OCI-LY3 (cell line): ENCODE results near the gene FLT1.
A peak's percentile ranks its signal among the peaks of the same experiment; 100 is the strongest.

Experiments used
- H2AFZ ChIP-seq: fragments of 200-600, 300-600 bp; shearing (Covaris generic); 2 replicates; pipeline ENCODE4 v1.6.0; 2014; ENCODE audit warnings: antibody characterized with exemption, low read depth, low read length
- H3K27ac ChIP-seq: fragments of 200-600, 300-600 bp; sonication (generic); 2 replicates; pipeline ENCODE4 v1.5.1; 2014; ENCODE audit warnings: mild to moderate bottlenecking, low read length, moderate library complexity, mixed read lengths
- H3K27me3 ChIP-seq: fragments of 200-600, 300-600 bp; sonication (generic); 2 replicates; pipeline ENCODE4 v1.6.1; 2014; ENCODE audit warnings: low read depth, low read length, mixed read lengths
- H3K36me3 ChIP-seq: fragments of 200-600, 300-600 bp; sonication (generic); replicated peaks from 2 replicates; pipeline ENCODE3; 2014; ENCODE audit warnings: low read depth, low read length, mixed read lengths
- H3K4me1 ChIP-seq: fragments of 300-600, 200-600 bp; sonication (generic); 2 replicates; pipeline ENCODE4 v1.6.1; 2014; ENCODE audit warnings: low read length, mixed read lengths
- H3K4me2 ChIP-seq: fragments of 200-600, 300-600 bp; sonication (generic); 2 replicates; pipeline ENCODE4 v1.6.1; 2014; ENCODE audit warnings: low read length, mixed read lengths
- H3K4me3 ChIP-seq: fragments of 300-600, 200-600 bp; sonication (generic); 2 replicates; pipeline ENCODE4 v1.5.1; 2014; ENCODE audit warnings: antibody characterized with exemption, mild to moderate bottlenecking, low read length, moderate library complexity
- H3K79me2 ChIP-seq: fragments of 300-600, 200-600 bp; shearing (Covaris generic); 2 replicates; pipeline ENCODE4 v1.6.1; 2014; ENCODE audit warnings: mild to moderate bottlenecking, low read length, mixed read lengths
- H3K9ac ChIP-seq: fragments of 300-600, 200-600 bp; shearing (Covaris generic); 2 replicates; pipeline ENCODE4 v1.6.0; 2014; ENCODE audit warnings: mild to moderate bottlenecking, low read length, moderate library complexity
- H3K9me3 ChIP-seq: fragments of 200-600, 300-600 bp; shearing (Covaris generic); 2 replicates; pipeline ENCODE4 v1.6.1; 2014; ENCODE audit warnings: low read length, mixed read lengths; ENCODE audit not compliant: insufficient read depth
- H4K20me1 ChIP-seq: fragments of 200-600, 300-600 bp; sonication (generic); 2 replicates; pipeline ENCODE4 v1.6.1; 2016; ENCODE audit warnings: low read length, mixed read lengths; ENCODE audit not compliant: insufficient read depth
- EZH2phosphoT487 ChIP-seq: fragments of 200-600 bp; shearing (Covaris generic); IDR thresholded peaks from 2 replicates; pipeline ENCODE4 v1.6.1; 2018; ENCODE audit warnings: antibody characterized with exemption, mixed run types, low read depth
- TF ChIP-seq, protein P1 (sequence below): fragments of 200-600, 300-600 bp; sonication (generic); IDR thresholded peaks from 2 replicates; pipeline ENCODE4 v1.5.1; 2014; ENCODE audit warnings: antibody characterized with exemption, low read length, low read depth

The FLT1 gene

DNA sequence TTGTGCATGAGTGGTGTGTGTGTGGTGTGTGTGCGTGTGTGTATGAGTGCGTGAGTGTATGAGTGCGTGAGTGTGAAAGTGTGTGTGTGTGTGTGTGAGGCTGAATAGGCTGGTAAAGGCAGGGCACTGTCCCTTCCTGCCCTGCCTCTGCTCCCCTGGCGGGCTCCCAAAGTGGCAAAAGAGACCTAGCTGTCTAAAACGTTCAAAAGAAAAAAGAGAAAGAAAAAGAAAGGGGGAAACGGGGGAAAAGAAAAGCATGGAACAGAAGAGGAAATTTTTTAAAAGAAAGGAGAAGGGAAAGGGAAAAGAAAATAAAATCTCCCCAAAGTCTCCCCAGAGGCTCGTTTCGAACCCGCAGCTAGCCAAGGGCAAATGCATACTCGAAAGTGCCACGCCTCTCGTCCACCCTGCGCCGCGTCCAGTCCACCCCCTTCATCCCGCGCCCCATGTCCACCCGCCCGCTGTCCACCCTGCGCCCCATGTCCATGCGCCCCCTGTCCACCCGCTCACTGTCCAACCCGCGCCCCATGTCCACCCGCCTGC lies 37.0 kb upstream of the FLT1 start:
- peaks cover 44% of the 10 kb centered on the region for H3K4me1 ChIP-seq
- H2AFZ ChIP-seq = peak overlapping the region; percentile 49; the same call in 1 of the 2 replicates
- no peaks in the 10 kb centered on the region for H4K20me1 ChIP-seq
- H3K27me3 ChIP-seq = peaks cover 29% of the 10 kb centered on the region
- no peaks in the 10 kb centered on the region for H3K36me3 ChIP-seq
- peaks cover 10% of the 10 kb centered on the region for H3K9me3 ChIP-seq
- H3K4me3 ChIP-seq = peak overlapping the region; percentile 79
- H3K9ac ChIP-seq = peak overlapping the region; percentile 55; the same call in 1 of the 2 replicates
- TF ChIP-seq EZH2phosphoT487 = no peak
- TF ChIP-seq, protein P1, sequence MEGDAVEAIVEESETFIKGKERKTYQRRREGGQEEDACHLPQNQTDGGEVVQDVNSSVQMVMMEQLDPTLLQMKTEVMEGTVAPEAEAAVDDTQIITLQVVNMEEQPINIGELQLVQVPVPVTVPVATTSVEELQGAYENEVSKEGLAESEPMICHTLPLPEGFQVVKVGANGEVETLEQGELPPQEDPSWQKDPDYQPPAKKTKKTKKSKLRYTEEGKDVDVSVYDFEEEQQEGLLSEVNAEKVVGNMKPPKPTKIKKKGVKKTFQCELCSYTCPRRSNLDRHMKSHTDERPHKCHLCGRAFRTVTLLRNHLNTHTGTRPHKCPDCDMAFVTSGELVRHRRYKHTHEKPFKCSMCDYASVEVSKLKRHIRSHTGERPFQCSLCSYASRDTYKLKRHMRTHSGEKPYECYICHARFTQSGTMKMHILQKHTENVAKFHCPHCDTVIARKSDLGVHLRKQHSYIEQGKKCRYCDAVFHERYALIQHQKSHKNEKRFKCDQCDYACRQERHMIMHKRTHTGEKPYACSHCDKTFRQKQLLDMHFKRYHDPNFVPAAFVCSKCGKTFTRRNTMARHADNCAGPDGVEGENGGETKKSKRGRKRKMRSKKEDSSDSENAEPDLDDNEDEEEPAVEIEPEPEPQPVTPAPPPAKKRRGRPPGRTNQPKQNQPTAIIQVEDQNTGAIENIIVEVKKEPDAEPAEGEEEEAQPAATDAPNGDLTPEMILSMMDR = no peak
- H3K27ac ChIP-seq = no peak overlapping the region
- H3K79me2 ChIP-seq = no peaks in the 10 kb centered on the region
- H3K4me2 ChIP-seq = peak overlapping the region; percentile 85

DNA sequence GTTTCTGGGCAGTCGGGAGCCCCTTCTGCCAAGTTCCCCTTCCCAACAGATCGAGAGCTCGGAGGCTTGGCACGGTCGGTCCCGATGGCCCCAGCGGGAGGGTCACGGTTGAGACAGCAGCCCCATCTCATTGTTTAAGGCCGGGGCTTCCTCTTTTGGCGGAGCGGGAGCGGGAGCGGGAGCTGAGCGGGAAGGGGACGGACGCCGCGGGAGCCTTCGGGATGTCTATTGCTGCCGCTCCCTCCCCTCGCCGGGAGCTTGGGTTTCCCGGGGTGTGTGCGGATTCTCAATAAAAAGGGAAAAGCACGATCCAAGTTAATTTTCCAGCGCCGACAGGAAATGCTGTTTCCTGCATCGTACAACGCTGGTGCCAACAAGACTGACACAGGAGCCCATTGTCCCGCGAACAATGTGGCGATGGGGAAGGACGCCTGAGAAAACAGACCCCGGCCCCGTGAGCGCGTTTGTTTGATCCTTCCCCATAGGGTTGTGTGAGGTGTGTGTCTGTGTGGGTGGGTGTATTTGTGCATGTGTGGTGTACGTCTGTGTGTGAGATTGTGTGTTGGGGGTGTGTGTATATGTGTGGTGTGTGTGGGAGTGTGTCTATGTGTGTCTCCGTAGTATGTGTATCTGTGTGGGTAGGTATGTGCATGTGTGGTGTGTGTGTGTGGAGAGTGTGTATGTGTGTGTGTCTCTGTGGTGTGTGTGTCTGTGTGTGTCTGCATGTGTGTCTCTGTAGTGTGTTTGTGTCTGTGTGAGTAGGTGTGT lies 36.3 kb upstream of the FLT1 start:
- Histone ChIP-seq H3K4me2 (peak overlapping the region; percentile 85), H3K4me1 (peaks cover 48% of the 10 kb centered on the region), H2AFZ (peak overlapping the region; percentile 49), H4K20me1 (no peaks in the 10 kb centered on the region), H3K9me3 (peaks cover 7% of the 10 kb centered on the region), H3K4me3 (peak overlapping the region; percentile 79), H3K79me2 (no peaks in the 10 kb centered on the region), H3K27ac (no peak overlapping the region), H3K9ac (peak overlapping the region; percentile 55), H3K27me3 (peaks cover 29% of the 10 kb centered on the region), H3K36me3 (no peaks in the 10 kb centered on the region)
- TF ChIP-seq, protein P1 = no peak
- TF ChIP-seq EZH2phosphoT487 = no peak

DNA sequence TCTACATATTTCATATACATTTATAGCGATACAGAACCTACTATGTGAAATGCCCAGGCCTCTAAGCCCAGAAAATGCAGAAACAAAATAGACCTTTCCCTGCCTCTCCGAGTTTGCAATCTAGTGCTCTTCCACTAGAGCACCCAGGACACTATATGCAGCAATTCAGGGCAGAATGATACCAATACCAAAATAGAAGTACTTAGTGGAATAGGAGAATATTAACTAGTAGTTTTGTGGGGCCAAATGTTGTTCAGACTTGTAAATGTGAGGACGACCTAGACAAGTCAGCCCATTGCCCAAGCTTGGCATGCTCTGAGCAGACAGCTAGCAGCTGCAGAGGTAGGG lies 35.8 kb upstream of the FLT1 start:
- Histone ChIP-seq H3K9ac (peak overlapping the region; percentile 55), H2AFZ (peak overlapping the region; percentile 49), H3K36me3 (no peaks in the 10 kb centered on the region), H3K4me2 (peak overlapping the region; percentile 85), H3K4me1 (peaks cover 54% of the 10 kb centered on the region), H3K4me3 (peak overlapping the region; percentile 79), H3K79me2 (no peaks in the 10 kb centered on the region), H4K20me1 (no peaks in the 10 kb centered on the region), H3K27me3 (peaks cover 29% of the 10 kb centered on the region), H3K27ac (no peak overlapping the region), H3K9me3 (peaks cover 3% of the 10 kb centered on the region)
- TF ChIP-seq, protein P1 = peak; percentile 24; the same call in 1 of the 2 replicates
- TF ChIP-seq EZH2phosphoT487 = no peak

DNA sequence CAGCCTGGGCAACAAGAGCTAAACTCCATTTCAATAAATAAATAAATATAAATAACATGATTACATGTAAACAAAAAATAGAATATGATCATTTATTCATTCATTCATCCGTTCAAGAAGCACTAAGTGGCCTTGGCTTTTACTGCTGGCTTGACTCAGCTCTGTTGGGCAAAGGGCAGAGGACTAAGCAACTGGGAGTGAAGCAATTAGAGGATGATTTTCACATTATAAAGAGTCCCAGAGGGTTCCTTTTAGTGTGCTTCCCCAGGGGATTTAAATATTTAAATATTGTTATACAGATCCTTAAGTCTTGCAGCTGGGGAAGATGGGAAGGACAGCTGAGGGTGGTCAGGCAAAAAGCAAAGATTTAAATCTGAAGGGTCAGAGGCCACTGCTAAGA lies 34.9 kb upstream of the FLT1 start:
- no peaks in the 10 kb centered on the region for H4K20me1 ChIP-seq
- no peak overlapping the region for H3K9ac ChIP-seq
- H3K4me2 ChIP-seq = no peak overlapping the region
- no peaks in the 10 kb centered on the region for H3K79me2 ChIP-seq
- H3K9me3 ChIP-seq = no peaks in the 10 kb centered on the region; the same call in 1 of the 2 replicates
- H3K4me1 ChIP-seq = peaks cover 62% of the 10 kb centered on the region
- no peak overlapping the region for H2AFZ ChIP-seq
- H3K4me3 ChIP-seq = no peak overlapping the region
- no peak overlapping the region for H3K27ac ChIP-seq
- no peak for TF ChIP-seq EZH2phosphoT487
- TF ChIP-seq, protein P1 = no peak
- peaks cover 29% of the 10 kb centered on the region for H3K27me3 ChIP-seq
- H3K36me3 ChIP-seq = no peaks in the 10 kb centered on the region
